Activated CD4-positive, CD25-positive, alpha-beta regulatory T cell treated with anti-CD3 and anti-CD28 coated beads, Interleukin-2, amount 50 U/mL, for 16 hours (primary cell): Measurements from ENCODE around the gene TNFRSF25.
A peak's percentile ranks its signal among the peaks of the same experiment; 100 is the strongest.
"Not testable (repeated sequence)": the region's sequence is repeated elsewhere in the genome, so short reads cannot be mapped to it uniquely, and the experiment has no call there.

Experiments
- DNase-seq: peaks from one replicate; pipeline ENCODE4 v3.0.0-alpha.2; 2020; ENCODE audit warnings: low read depth, low spot score

The TNFRSF25 gene

DNA sequence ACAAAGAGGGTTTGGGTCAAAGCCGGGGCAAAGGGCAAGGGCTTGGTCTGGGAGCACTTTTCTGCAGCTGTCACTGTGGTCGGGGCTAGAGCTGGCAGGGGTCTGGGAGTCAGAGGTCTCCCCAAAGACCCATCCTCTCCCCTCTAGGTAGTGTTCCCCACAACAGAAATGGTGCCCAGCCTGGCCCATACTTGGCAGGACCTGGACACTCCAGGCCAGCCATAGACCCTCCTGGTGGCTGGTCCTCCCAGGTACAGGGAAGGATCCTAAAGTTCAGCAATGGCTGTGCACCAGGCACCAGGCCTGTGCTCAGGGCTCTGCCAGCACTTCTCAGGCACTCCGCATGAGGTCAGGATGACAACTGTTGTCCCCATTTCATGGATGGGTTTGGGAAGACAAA, 30.4 kb downstream of the TNFRSF25 start:
- DNase-seq = no peak

- no peak for DNase-seq
Measured at GRCh38 chr1:6435129-6435528, 30.8 kb downstream of the TNFRSF25 start.

GRCh38 chr1:6434186-6434585, 31.8 kb downstream of the TNFRSF25 start:
- DNase-seq = no peak

GRCh38 chr1:6431645-6432579, 34.1 kb downstream of the TNFRSF25 start:
- not testable (repeated sequence) for DNase-seq

DNA sequence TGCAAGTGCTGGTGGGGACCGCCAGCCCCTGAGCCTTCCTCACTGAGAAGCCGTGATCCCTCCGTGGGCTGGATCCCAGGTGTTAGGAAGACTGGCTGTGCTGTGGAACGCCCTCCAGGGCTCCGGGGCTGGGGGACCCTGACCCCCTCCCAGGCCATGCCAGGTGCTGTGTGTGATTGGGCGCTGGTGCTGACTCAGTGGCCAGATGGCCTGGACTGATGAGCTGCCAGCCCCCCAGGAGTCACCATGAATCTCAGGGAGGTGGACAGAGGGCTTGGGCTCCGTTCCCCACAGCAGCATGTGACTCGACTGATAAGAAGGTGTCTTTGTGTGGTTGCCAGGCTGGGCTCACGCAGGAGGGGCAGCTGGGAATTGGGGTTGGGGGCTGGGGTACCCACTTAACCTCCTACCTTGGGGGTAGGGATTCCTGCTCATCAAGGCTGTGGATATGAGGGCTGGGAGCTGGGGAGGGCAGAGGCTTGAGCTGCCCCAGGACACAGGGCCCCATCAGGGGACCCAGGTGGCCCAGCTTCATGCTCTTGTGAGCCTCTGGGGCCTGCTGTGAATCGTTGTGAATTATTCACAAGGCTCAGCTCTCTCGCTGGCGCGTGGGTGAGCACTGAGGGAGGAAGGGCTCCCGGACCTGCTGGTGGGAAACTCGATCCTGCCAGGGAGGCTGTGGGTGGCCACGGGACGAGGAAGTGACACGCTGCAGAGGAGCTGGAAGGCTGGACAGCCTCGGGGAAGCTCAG, 36.1 kb downstream of the TNFRSF25 start:
- DNase-seq = not testable (repeated sequence)

DNA sequence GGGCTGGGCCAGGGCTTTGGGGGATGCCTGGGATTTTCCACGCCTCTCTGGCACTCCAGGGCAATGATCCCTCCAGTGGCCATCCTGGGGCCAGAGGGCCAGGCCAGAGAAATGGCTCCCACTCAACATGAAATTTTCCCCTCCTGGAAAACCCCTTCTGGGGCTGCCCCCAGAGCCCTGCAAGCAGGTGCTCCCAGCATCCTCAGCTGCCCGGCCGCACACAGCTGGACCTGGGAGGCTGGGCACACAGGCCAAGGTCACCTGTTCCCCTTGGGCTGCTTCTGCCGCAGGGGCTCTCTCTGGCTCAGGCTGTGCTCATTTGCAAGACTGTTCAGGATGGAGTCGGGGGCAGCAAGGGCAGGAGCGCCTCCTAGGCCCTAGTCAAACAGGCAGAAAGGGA, 37.5 kb downstream of the TNFRSF25 start:
- DNase-seq = not testable (repeated sequence)

- no peak for DNase-seq
Measured at GRCh38 chr1:6427441-6428390, 38.3 kb downstream of the TNFRSF25 start.

DNA sequence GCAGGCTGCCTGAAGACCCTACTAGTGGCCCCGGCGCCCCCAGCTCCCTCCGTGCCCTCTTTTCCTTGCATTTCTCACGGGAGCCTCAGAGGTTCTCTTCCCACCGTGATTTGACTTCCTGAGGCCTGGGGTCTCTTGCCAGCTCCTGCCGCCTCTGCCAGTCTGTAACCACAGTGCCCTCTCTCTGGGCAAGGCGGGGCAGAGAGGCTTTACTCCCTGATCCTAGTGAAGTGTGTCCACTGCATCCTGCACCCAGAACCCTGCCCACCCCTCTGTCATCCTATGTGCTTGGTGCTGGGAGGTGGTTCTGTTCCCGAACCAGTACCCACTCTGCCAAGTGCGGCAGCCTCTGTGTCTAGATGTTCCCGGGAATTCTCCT, 39.0 kb downstream of the TNFRSF25 start:
- no peak for DNase-seq

DNA sequence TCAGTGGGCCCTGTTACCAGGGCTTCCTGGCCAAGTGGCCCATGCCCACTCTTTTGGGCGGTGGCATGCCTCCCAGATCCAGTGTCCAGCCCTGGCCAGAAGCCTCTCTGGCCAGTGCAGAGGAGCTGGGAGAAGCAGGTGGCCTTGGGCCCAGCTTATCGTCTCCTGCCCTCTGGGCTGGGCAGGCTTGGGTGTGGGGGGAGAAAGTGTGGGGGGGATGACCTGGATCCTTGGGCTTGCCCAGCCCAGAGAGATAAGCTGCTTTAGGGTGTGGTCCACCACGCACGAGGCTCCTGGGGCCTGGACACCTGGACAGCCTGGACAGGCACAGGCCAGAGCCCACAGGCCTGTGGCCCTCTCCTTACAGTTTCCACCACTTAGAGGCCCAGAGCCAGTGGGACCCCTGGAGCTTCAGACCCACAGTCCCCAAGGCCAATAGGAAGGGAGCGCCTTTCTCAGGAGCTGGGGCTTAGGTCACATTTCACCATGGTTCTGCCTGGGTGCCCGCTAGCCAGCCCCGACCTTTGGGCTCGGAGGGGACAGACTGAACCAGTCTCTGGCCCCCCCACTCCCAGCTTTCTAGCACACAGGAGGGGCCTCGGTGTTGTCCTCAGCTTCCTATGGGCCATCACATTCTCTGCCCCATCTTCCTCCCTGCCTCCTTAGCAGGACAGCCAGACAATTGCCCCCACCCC, 39.5 kb downstream of the TNFRSF25 start:
- DNase-seq = no peak

GRCh38 chr1:6425658-6426057, 40.3 kb downstream of the TNFRSF25 start:
- DNase-seq = no peak

GRCh38 chr1:6424619-6425593, 41.1 kb downstream of the TNFRSF25 start, which contains the start of gene ESPN:
ESPN (plus strand) TSS chr1:6424776; CDS start chr1:6424956, 180 bp downstream.
- no peak for DNase-seq

GRCh38 chr1:6424000-6424565, 41.9 kb downstream of the TNFRSF25 start:
- no peak for DNase-seq

GRCh38 chr1:6423321-6423999, 42.5 kb downstream of the TNFRSF25 start:
- peak; percentile 40 for DNase-seq

DNA sequence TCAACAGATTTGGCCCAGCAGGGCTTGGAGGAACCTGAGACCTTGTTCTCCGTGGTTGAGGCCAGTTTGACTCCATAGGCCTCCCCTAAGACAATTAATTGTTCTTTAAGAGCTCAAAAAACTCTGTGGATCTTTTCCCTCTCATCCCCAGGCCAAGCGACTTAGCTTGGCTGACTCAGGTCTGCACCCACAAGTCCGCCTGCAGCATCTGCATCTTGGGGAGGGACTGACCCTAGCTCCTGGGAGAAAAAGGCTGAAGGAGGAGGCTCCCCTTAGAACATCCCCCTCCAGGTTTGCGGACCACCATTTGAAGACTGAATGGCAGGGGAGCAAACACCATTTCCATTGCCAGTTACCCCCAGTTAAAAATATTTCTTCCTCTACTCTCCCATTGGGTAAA, 44.7 kb downstream of the TNFRSF25 start:
- DNase-seq = no peak

GRCh38 chr1:6420454-6421042, 45.4 kb downstream of the TNFRSF25 start:
- no peak for DNase-seq

GRCh38 chr1:6419804-6420453, 46.0 kb downstream of the TNFRSF25 start, which contains the start of gene HES2:
HES2 (minus strand) TSS chr1:6419919; CDS start chr1:6419820, 99 bp downstream.
- no peak for DNase-seq

GRCh38 chr1:6419397-6419803, 46.6 kb downstream of the TNFRSF25 start:
- no peak for DNase-seq
